ENCODE results near the gene LRRC28.

LRRC28 gene

GRCh38 chr15:99438224-99438585, 186.9 kb downstream of the LRRC28 start:
- Mint-ChIP-seq H3K4me1 (peaks cover 66% of the 10 kb centered on the region), H3K4me3 (no peak overlapping the region), H3K36me3 (ENCODE audit: low read depth) (no peaks in the 10 kb centered on the region), H3K27ac (no peak overlapping the region), H3K9me3 (no peaks in the 10 kb centered on the region), H3K27me3 (ENCODE audit: low read depth, poor library complexity) (no peaks in the 10 kb centered on the region)
- DNase-seq: no peak
- TF ChIP-seq CTCF (IDR thresholded peaks at IDR 0.05): no peak

GRCh38 chr15:99438691-99439523, 187.6 kb downstream of the LRRC28 start:
- Mint-ChIP-seq H3K4me3 (peak overlapping the region; percentile 44), H3K36me3 (ENCODE audit: low read depth) (no peaks in the 10 kb centered on the region), H3K27ac (peak overlapping the region; percentile 71), H3K27me3 (ENCODE audit: low read depth, poor library complexity) (no peaks in the 10 kb centered on the region), H3K4me1 (peaks cover 64% of the 10 kb centered on the region), H3K9me3 (no peaks in the 10 kb centered on the region)
- TF ChIP-seq CTCF (IDR thresholded peaks at IDR 0.05): no peak
- no peak for DNase-seq

GRCh38 chr15:99439524-99439835, 188.2 kb downstream of the LRRC28 start:
- peaks cover 58% of the 10 kb centered on the region for H3K4me1 Mint-ChIP-seq
- H3K27me3 Mint-ChIP-seq (ENCODE audit: low read depth, poor library complexity): no peaks in the 10 kb centered on the region
- DNase-seq: no peak
- no peaks in the 10 kb centered on the region for H3K36me3 Mint-ChIP-seq (ENCODE audit: low read depth)
- TF ChIP-seq CTCF (IDR thresholded peaks at IDR 0.05): no peak
- no peaks in the 10 kb centered on the region for H3K9me3 Mint-ChIP-seq
- no peak overlapping the region for H3K27ac Mint-ChIP-seq
- no peak overlapping the region for H3K4me3 Mint-ChIP-seq

GRCh38 chr15:99440029-99440428, 188.7 kb downstream of the LRRC28 start:
- TF ChIP-seq CTCF (IDR thresholded peaks at IDR 0.05): no peak
- Mint-ChIP-seq H3K36me3 (ENCODE audit: low read depth) (no peaks in the 10 kb centered on the region), H3K27ac (peak overlapping the region; percentile 6), H3K4me3 (no peak overlapping the region), H3K4me1 (peaks cover 53% of the 10 kb centered on the region), H3K9me3 (no peaks in the 10 kb centered on the region), H3K27me3 (ENCODE audit: low read depth, poor library complexity) (no peaks in the 10 kb centered on the region)
- no peak for DNase-seq
